Adrenal gland (tissue), 12 donors: ENCODE data around the gene COL19A1. TPM values are rescaled to one million over a fixed set of nuclear protein-coding genes. Genes with fewer than 3 reads are reported as not detected.

Experiments
- DNase-seq, 7 donors: peaks; one replicate each; pipeline ENCODE4 v3.0.0-alpha.2; 2019 to 2020
- H3K27ac ChIP-seq, 5 donors: fragments of 200-600 bp; sonication (generic) in 4 of 5; 1 replicate in 3 of 5; 2 replicates in 2 of 5; pipeline versions ENCODE4 v1.5.1 to v1.8.0; 2016 to 2020; ENCODE audit warnings: mild to moderate bottlenecking in 1 of 5
- H3K27me3 ChIP-seq: fragments of 200-600 bp; 2 replicates; pipeline ENCODE4 v1.8.0; 2021
- H3K36me3 ChIP-seq, 2 donors: fragments of 200-600 bp; replicated peaks in 1 of 2; 1 replicate in 1 of 2; 2 replicates in 1 of 2; pipeline versions ENCODE4 v1.5.1 to v1.8.0; 2018 to 2022
- H3K4me1 ChIP-seq, 2 donors: fragments of 200-600 bp; replicated peaks in 1 of 2; 1 replicate in 1 of 2; 2 replicates in 1 of 2; pipeline versions ENCODE4 v1.5.1 to v1.8.0; 2018 to 2021
- H3K4me3 ChIP-seq, 4 donors: fragments of 200-600 bp; sonication (generic) in 3 of 4; one replicate each; pipeline ENCODE4 v1.5.1; 2016 to 2018
- H3K9me3 ChIP-seq, 3 donors: fragments of 200-600 bp; sonication (generic) in 1 of 3; replicated peaks in 1 of 3; 1 replicate in 2 of 3; 2 replicates in 1 of 3; pipeline versions ENCODE4 v1.5.1 to v1.8.0; 2016 to 2021
- CTCF ChIP-seq, 6 experiments: fragments of 450-650 bp in 4 of 6; fragments of 200-600 bp in 2 of 6; sonication (generic) in 1 of 6; IDR thresholded peaks; 1 replicate in 5 of 6; 2 replicates in 1 of 6; pipeline versions ENCODE4 v1.5.1 to v1.8.0; 2016 to 2021; ENCODE audit warnings: antibody characterized with exemption in 6 of 6, mild to moderate bottlenecking in 2 of 6, moderate library complexity in 1 of 6
- POLR2A ChIP-seq, 2 donors: fragments of 450-650 bp; IDR thresholded peaks; one replicate each; pipeline ENCODE4 v1.6.1; 2017; ENCODE audit warnings: antibody characterized with exemption in 2 of 2, mild to moderate bottlenecking in 2 of 2, moderate library complexity in 1 of 2
- WGBS, 4 donors: extraction: QIAGEN DNeasy Blood & Tissue Kit in 2 of 4; methylation state at CpG; one replicate each; pipeline versions ENCODE4 v1.1.5 to v1.1.7; 2013 to 2017; 5-methylcytosine and 5-hydroxymethylcytosine counted together
- intact Hi-C, 2 donors: fragments of 100-400 bp; cut with DNase I; formaldehyde crosslinking; loops; one replicate each; pipeline versions ENCODE4 v1.14.1 to v1.15.0; 2022 to 2023
- polyA plus RNA-seq, 3 donors: library from polyadenylated mRNA; stranded (reverse); fragments of 200-250 nt in 2 of 3; fragments of 350-450 nt in 1 of 3; fragmentation: Illumina TruSeq in 1 of 3; extraction: RNeasy Lipid Tissue Mini Kit (QIAGEN cat#74804) in 1 of 3; gene quantifications; one replicate each; pipeline ENCODE4 v1.2.3, GENCODE V29; 2013 to 2014
- total RNA-seq, 9 donors: library from RNA; depleted of rRNA in 4 of 9; stranded (reverse); fragments of >200 nt in 4 of 9; fragments of 120-200 nt in 1 of 9; fragmentation: NEBNext Ultra II Directional in 1 of 9; extraction: Animal tissue kit (Norgen Biotek cat#: 25700) in 1 of 9; gene quantifications; one replicate each; pipeline versions ENCODE4 v1.1.0 to v1.2.4, GENCODE V29; 2013 to 2023
- donor health status: healthy with polysubstance abuse.
- donor health status: Bipolar disorder and iron deficiency.
- donor health status: DM: yes; HTN: yes; CAD: no.
- donor health status: DM: no; HTN: no; CAD: no.
- donor health status: DM: no; HTN: no; CAD: no.
- donor health status: DM: yes; HTN: yes; CAD: no.

COL19A1 gene
- total and polyA plus RNA-seq, 12 donors, result under 0.01 to 0.32 (median 0.11) TPM; not detected in 5

GRCh38 chr6:69880601-69881000, 14.2 kb downstream of the COL19A1 start:
- WGBS, 4 donors, result 77 to 86% (median 80%) methylated on average over 3 of the region's 3 CpGs
- TF ChIP-seq POLR2A (IDR thresholded peaks at IDR 0.05) (no peak), CTCF (IDR thresholded peaks at IDR 0.05) (no peak)
- H3K27ac ChIP-seq, result no peak overlapping the region
- no peak for DNase-seq
- H3K9me3 ChIP-seq, result no peaks in the 10 kb centered on the region
- no peaks in the 10 kb centered on the region for H3K27me3 ChIP-seq
- intact Hi-C loops, result no loop called here
- no peaks in the 10 kb centered on the region for H3K36me3 ChIP-seq
- H3K4me1 ChIP-seq, result no peaks in the 10 kb centered on the region
- H3K4me3 ChIP-seq, result no peak overlapping the region

- intact Hi-C loops, result no loop called here
Measured at GRCh38 chr6:69881322-69882151, 15.2 kb downstream of the COL19A1 start.

GRCh38 chr6:69883551-69883950, 17.2 kb downstream of the COL19A1 start:
- TF ChIP-seq POLR2A (IDR thresholded peaks at IDR 0.05), result no peak
- TF ChIP-seq CTCF (IDR thresholded peaks at IDR 0.05), result no peak
- 61 to 66% (median 63%) methylated on average over 4 of the region's 4 CpGs for WGBS, 4 donors
- DNase-seq, result no peak

More at GRCh38 chr6:69881322-69882151, 15.2 kb downstream of the COL19A1 start:
- no peak overlapping the region for H3K4me3 ChIP-seq
- no peak for DNase-seq
- 76 to 78% (median 77%) methylated on average over 10 of the region's 10 CpGs for WGBS, 4 donors
- H3K36me3 ChIP-seq, result no peaks in the 10 kb centered on the region
- H3K27me3 ChIP-seq, result no peaks in the 10 kb centered on the region
- no peak overlapping the region for H3K27ac ChIP-seq
- H3K9me3 ChIP-seq, result no peaks in the 10 kb centered on the region
- no peaks in the 10 kb centered on the region for H3K4me1 ChIP-seq
- no peak for TF ChIP-seq POLR2A (IDR thresholded peaks at IDR 0.05)
- no peak for TF ChIP-seq CTCF (IDR thresholded peaks at IDR 0.05)

GRCh38 chr6:69884231-69884630, 17.9 kb downstream of the COL19A1 start:
- TF ChIP-seq CTCF (IDR thresholded peaks at IDR 0.05), result no peak
- TF ChIP-seq POLR2A (IDR thresholded peaks at IDR 0.05), result no peak
- Histone ChIP-seq H3K27me3 (no peaks in the 10 kb centered on the region), H3K9me3 (no peaks in the 10 kb centered on the region), H3K27ac (no peak overlapping the region), H3K4me3 (no peak overlapping the region), H3K36me3 (no peaks in the 10 kb centered on the region), H3K4me1 (no peaks in the 10 kb centered on the region)
- DNase-seq, result no peak
- WGBS, 4 donors, result 85 to 94% (median 91%) methylated on average over 2 of the region's 2 CpGs
- intact Hi-C loops, result no loop called here

More at GRCh38 chr6:69883551-69883950, 17.2 kb downstream of the COL19A1 start:
- intact Hi-C loops, result no loop called here
- Histone ChIP-seq H3K9me3 (no peaks in the 10 kb centered on the region), H3K4me3 (no peak overlapping the region), H3K27ac (no peak overlapping the region), H3K4me1 (no peaks in the 10 kb centered on the region), H3K36me3 (no peaks in the 10 kb centered on the region), H3K27me3 (no peaks in the 10 kb centered on the region)
